GM19324 (cell line): ENCODE results near the gene ARHGAP22.
"Not testable (repeated sequence)": the region's sequence is repeated elsewhere in the genome, so short reads cannot be mapped to it uniquely, and the experiment has no call there.

Experiments used
- ATAC-seq: cut with Tn5 transposase; IDR thresholded peaks from one replicate; pipeline ENCODE4 v1.9.1; 2021; ENCODE audit warnings: mild to moderate bottlenecking, moderate library complexity; ENCODE audit not compliant: unreplicated experiment, low FRiP score

Gene ARHGAP22

DNA sequence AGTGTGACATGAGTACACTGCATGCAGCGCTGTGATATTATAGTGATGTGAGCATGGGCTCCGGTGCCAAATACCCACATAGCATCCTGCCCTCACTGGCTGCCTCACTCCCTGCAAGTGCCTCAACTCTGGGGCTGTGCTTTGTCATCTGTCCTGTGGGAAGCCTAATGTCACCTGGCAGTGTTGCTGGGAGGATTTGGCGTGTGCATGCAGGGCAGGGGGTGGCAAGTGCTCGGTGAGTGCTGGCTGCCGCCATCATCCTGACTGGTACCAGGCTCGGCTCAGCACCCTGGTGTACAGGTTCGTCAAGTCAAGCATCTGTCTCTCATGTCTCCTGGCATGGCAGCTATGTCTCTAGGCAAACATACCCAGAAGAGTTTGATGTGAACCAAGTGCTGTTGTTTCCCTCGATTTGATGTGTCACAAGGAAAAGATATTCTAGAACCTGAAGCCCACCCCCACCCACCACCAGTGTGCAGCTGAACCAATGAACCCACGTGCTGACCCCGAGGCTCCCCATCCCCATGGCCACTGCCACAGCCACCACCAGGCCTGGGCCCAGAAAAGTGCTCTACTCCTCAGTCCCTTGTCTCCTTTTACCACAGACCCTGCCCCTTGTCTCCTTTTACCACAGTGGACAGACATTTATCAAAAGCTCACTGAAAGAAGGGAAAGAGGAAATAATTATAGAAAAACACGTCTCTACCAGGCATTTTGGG is 162.6 kb downstream of the ARHGAP22 start:
- no peak for ATAC-seq

GRCh38 chr10:48440771-48441170 is 164.1 kb downstream of the ARHGAP22 start:
- ATAC-seq, result no peak

GRCh38 chr10:48439581-48440041 is 165.3 kb downstream of the ARHGAP22 start:
- ATAC-seq, result no peak

- no peak for ATAC-seq
Observed at GRCh38 chr10:48439031-48439430, 165.8 kb downstream of the ARHGAP22 start.

- no peak for ATAC-seq
Observed at GRCh38 chr10:48437546-48437945, 167.3 kb downstream of the ARHGAP22 start.

DNA sequence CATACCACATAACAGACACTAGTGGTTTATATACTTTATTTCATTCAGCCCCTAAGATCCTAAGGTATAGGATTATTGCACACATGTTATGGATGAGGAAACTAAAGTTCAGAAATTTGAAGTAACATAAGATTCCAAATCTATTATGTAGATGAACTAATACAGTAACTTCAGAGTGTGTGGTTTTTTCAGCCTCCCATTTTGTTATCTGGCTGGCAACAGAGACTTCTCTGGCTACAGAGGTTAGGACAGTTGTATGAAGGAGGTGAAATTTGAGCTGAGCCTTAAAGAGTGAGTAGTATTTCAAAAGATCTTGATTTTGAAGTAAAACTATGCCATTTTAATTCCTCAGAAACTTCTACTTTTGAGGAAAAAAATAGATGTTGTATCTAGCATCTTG is 173.0 kb downstream of the ARHGAP22 start:
- ATAC-seq, result no peak

DNA sequence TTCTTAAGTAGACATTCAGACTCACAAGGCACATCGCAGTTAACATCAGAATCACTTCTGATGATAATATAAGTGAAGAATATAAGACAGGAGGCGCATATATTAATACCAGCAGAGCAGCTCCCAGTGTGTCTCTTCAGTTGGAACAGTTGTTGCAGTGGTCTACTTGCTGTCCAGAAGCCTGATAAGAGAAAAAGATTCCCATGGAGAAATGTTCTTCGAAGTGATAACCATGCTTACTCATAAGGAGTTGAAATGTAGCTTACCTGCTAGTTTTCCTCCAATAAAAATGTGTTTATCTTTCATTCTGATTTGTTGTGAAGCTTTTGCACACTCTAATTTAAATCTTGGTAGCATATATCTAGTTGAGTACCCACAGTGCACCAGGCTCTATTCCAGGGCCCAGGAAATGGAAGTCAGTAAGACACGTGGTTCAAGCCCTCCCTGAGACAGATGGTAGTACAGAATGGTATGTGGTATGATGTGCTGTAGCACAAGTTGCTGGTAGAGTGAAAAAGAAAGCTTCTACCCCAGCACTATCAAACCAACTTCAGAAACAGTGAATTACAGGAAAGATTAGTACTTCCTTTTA is 174.4 kb downstream of the ARHGAP22 start:
- no peak for ATAC-seq

- ATAC-seq, result no peak
Observed at GRCh38 chr10:48429309-48429708, 175.6 kb downstream of the ARHGAP22 start.

DNA sequence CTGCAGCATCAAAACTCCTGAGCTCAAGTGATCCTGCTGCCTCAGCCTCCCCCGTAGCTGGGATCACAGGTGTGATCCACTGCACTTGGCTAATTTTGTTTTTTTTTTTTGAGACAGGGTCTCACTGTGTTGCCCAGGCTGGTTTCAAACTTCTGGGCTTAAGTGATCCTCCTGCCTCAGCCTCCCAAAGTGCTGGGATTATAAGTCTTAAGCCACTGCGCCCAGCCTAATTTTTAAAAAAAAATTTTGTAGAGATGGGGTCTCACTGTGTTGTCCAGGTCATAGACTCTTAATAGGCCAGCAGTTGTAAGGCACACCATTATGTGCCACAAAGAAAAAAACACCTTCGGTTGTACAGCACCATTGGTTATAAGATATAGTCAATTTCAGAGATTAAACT is 176.0 kb downstream of the ARHGAP22 start:
- no peak for ATAC-seq

- ATAC-seq, result no peak
Observed at GRCh38 chr10:48423884-48424283, 181.0 kb downstream of the ARHGAP22 start.

DNA sequence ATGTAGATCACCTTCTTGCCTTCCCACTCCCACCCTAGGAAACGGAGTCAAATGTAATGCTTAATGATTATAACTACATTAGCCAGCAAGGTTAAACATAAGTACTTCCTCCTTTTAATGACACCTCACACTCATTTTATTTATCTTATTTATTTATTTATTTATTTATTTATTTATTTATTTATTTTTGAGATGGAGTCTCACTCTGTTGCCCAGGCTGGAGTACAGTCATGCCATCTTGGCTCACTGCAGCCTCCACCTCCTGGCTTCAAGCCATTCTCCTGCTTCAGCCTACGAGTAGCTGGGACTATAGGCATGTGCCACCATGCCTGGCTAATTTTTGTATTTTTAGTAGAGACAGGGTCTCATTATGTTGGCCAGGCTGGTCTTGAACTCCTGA is 183.0 kb downstream of the ARHGAP22 start:
- ATAC-seq, result not testable (repeated sequence)

GRCh38 chr10:48419714-48420113 is 185.2 kb downstream of the ARHGAP22 start:
- no peak for ATAC-seq

DNA sequence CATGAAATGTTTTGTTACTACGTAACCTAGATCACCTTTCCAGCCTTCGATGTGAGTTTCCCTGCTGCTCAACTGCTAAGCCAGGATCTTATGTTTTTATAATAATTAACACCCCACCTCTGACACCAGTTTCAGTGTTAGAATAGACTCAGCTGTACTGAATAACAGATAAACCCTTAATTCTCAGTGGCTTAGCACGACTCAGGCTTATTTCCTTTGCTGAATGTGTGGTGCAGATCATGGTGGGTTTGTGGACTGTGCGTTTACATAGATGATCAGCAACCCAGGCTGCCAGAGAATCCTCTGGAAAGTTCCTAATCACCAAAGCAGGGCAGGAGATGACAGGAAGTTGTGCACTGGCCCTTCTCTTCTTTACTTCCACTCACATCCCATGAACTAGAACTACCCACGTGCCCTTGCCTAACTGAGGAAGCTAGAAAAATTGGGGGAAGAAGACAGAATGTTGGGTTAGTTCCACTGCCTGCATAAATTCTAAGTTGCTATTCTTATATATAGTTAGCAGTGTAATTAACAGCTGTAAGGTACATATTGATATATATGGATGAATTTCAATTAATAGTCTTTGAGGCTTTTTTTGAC is 186.6 kb downstream of the ARHGAP22 start:
- ATAC-seq, result no peak

GRCh38 chr10:48417374-48417773 is 187.5 kb downstream of the ARHGAP22 start:
- no peak for ATAC-seq

GRCh38 chr10:48416584-48417232 is 188.2 kb downstream of the ARHGAP22 start:
- ATAC-seq, result no peak

- ATAC-seq, result no peak
Observed at GRCh38 chr10:48414778-48415177, 190.1 kb downstream of the ARHGAP22 start.

GRCh38 chr10:48414160-48414559 is 190.7 kb downstream of the ARHGAP22 start:
- ATAC-seq, result no peak

DNA sequence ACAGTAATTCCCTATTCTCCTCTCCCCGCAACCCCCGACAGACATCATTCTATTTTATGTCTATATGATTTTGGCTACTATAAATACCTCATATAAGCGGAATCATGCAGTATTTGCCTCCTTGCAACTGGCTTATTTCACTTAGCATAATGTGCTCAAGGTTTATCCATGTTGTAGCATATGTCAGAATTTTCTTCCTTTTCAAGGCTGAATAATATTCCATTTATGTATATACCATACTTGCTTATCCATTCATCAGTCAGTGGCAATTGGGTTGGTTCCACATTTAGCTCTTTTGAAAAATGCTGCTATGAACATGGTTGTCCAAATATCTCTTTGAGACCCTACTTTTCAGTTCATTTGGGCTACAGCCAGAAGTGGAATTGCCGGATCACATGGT is 191.9 kb downstream of the ARHGAP22 start:
- ATAC-seq, result no peak

DNA sequence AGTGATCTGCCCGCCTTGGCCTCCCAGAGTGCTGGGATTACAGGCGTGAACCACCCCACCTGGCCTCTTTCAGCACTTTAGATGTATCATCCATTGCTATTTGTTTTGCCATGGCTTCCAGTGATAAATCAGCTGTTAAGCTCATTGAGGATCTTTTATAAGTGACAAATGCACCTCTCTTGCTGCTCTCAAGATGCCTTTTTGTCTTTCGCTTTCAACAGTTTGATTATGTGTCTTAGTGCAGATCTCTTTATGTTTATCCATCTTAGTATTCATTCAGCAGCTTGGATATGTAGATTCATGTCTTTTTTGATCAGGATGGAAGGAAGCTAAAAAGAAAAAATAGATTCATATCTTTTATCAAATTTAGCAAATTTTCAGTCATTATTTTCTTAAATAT is 192.8 kb downstream of the ARHGAP22 start:
- no peak for ATAC-seq

- ATAC-seq, result no peak
Observed at GRCh38 chr10:48411510-48411909, 193.4 kb downstream of the ARHGAP22 start.

DNA sequence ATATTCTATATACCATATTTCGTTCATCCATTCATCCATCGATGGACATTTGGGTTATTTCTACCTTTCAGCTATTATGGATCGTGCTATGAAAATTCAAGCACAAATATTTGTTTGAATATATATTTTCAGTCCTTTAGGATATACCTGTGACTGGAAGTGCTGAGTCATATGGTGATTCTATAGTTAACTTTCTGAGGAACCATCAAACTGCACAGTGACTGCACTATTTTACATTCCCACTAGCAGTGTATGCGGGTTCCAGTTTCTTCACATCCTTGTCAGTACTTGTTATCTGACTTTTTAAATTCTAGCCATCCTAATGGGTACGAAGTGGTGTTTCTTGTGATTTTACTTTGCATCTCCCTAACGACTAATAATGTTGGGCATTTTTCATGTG is 194.4 kb downstream of the ARHGAP22 start:
- no peak for ATAC-seq
